ENCODE results near the gene TADA2B. TPM values are rescaled to one million over a fixed set of nuclear protein-coding genes. Genes with fewer than 3 reads are reported as not detected.

The TADA2B gene
- total RNA-seq, 2 experiments from 2014 or later, result 8.2 to 9.9 TPM

GRCh38 chr4:7045961-7046921, 3.1 kb downstream of the TADA2B start:
- H3K4me3 Mint-ChIP-seq, result peak overlapping the region; percentile 87
- intact Hi-C loops (cut with micrococcal nuclease), result no loop called here
- H3K27me3 Mint-ChIP-seq (ENCODE audit: low read depth), result no peaks in the 10 kb centered on the region
- no peak for DNase-seq
- no peaks in the 10 kb centered on the region for H3K9me3 Mint-ChIP-seq
- H3K36me3 Mint-ChIP-seq (ENCODE audit: low read depth), result no peaks in the 10 kb centered on the region
- H3K4me1 Mint-ChIP-seq (ENCODE audit: low read depth), result peaks cover 56% of the 10 kb centered on the region
- CTCF ChIA-PET, result interaction anchor here (0.7 to 8.2 kb wide), 3 partner anchors 9 to 72 kb away, joined by 3 to 155 read pairs (median 3); partner anchors contain the start of gene GRPEL1
- peak overlapping the region; percentile 9 for H3K27ac Mint-ChIP-seq

- peak overlapping the region; percentile 44 for H3K27ac Mint-ChIP-seq
- CTCF ChIA-PET, result interaction anchor here (0.6 to 8.2 kb wide), 2 partner anchors 21 to 130 kb away, joined by 3 to 155 read pairs; partner anchors contain the start of gene GRPEL1
These were observed 3.8 kb downstream of the TADA2B start for GRCh38 chr4:7046971-7047370.

GRCh38 chr4:7048642-7049041, 5.5 kb downstream of the TADA2B start:
- no peak overlapping the region for H3K27ac Mint-ChIP-seq
- no peaks in the 10 kb centered on the region for H3K9me3 Mint-ChIP-seq
- H3K4me3 Mint-ChIP-seq, result no peak overlapping the region
- CTCF ChIA-PET, result interaction anchor here (2.1 kb wide), 1 partner anchor 22 kb away, joined by 9 read pairs; no protein-coding TSS in a partner anchor
- no peaks in the 10 kb centered on the region for H3K36me3 Mint-ChIP-seq (ENCODE audit: low read depth)
- intact Hi-C loops (cut with micrococcal nuclease), result no loop called here
- H3K27me3 Mint-ChIP-seq (ENCODE audit: low read depth), result no peaks in the 10 kb centered on the region
- peaks cover 62% of the 10 kb centered on the region for H3K4me1 Mint-ChIP-seq (ENCODE audit: low read depth)
- DNase-seq, result no peak

More at GRCh38 chr4:7046971-7047370, 3.8 kb downstream of the TADA2B start:
- H3K36me3 Mint-ChIP-seq (ENCODE audit: low read depth), result no peaks in the 10 kb centered on the region
- intact Hi-C loops (cut with micrococcal nuclease), result no loop called here
- no peak overlapping the region for H3K4me3 Mint-ChIP-seq
- peaks cover 54% of the 10 kb centered on the region for H3K4me1 Mint-ChIP-seq (ENCODE audit: low read depth)
- no peak for DNase-seq
- H3K27me3 Mint-ChIP-seq (ENCODE audit: low read depth), result no peaks in the 10 kb centered on the region
- no peaks in the 10 kb centered on the region for H3K9me3 Mint-ChIP-seq

GRCh38 chr4:7049295-7049694, 6.1 kb downstream of the TADA2B start:
- intact Hi-C loops (cut with micrococcal nuclease), result no loop called here
- peaks cover 64% of the 10 kb centered on the region for H3K4me1 Mint-ChIP-seq (ENCODE audit: low read depth)
- H3K27me3 Mint-ChIP-seq (ENCODE audit: low read depth), result no peaks in the 10 kb centered on the region
- H3K27ac Mint-ChIP-seq, result no peak overlapping the region
- CTCF ChIA-PET, result interaction anchor here (1.3 to 2.1 kb wide), 2 partner anchors 14 to 21 kb away, joined by 3 to 9 read pairs; no protein-coding TSS in a partner anchor
- peaks cover 3% of the 10 kb centered on the region for H3K36me3 Mint-ChIP-seq (ENCODE audit: low read depth)
- H3K9me3 Mint-ChIP-seq, result no peaks in the 10 kb centered on the region
- H3K4me3 Mint-ChIP-seq, result no peak overlapping the region
- no peak for DNase-seq

- CTCF ChIA-PET, result interaction anchor here (0.9 to 2.1 kb wide), 3 partner anchors 13 to 21 kb away, joined by 3 to 9 read pairs (median 3); no protein-coding TSS in a partner anchor
- H3K9me3 Mint-ChIP-seq, result no peaks in the 10 kb centered on the region
- H3K27me3 Mint-ChIP-seq (ENCODE audit: low read depth), result no peaks in the 10 kb centered on the region
- H3K36me3 Mint-ChIP-seq (ENCODE audit: low read depth), result peaks cover 6% of the 10 kb centered on the region
- no peak for DNase-seq
- H3K27ac Mint-ChIP-seq, result no peak overlapping the region
- no peak overlapping the region for H3K4me3 Mint-ChIP-seq
- peaks cover 60% of the 10 kb centered on the region for H3K4me1 Mint-ChIP-seq (ENCODE audit: low read depth)
- intact Hi-C loops (cut with micrococcal nuclease), result no loop called here
These were observed 6.6 kb downstream of the TADA2B start for GRCh38 chr4:7049739-7050138.

GRCh38 chr4:7050481-7051143, 7.4 kb downstream of the TADA2B start:
- Mint-ChIP-seq H3K27me3 (ENCODE audit: low read depth) (no peaks in the 10 kb centered on the region), H3K4me3 (no peak overlapping the region), H3K4me1 (ENCODE audit: low read depth) (peaks cover 53% of the 10 kb centered on the region), H3K36me3 (ENCODE audit: low read depth) (peaks cover 6% of the 10 kb centered on the region), H3K9me3 (no peaks in the 10 kb centered on the region), H3K27ac (no peak overlapping the region)
- intact Hi-C loops (cut with micrococcal nuclease), result no loop called here
- DNase-seq, result no peak
- CTCF ChIA-PET, result interaction anchor here (0.7 to 2.1 kb wide), 4 partner anchors 13 to 152 kb away, joined by 3 to 9 read pairs (median 4); no protein-coding TSS in a partner anchor

- H3K27me3 Mint-ChIP-seq (ENCODE audit: low read depth), result no peaks in the 10 kb centered on the region
- CTCF ChIA-PET, result interaction anchor here (0.7 kb wide), 1 partner anchor 153 kb away, joined by 4 read pairs; no protein-coding TSS in a partner anchor
- no peaks in the 10 kb centered on the region for H3K9me3 Mint-ChIP-seq
- H3K4me1 Mint-ChIP-seq (ENCODE audit: low read depth), result peaks cover 48% of the 10 kb centered on the region
- H3K4me3 Mint-ChIP-seq, result no peak overlapping the region
- peaks cover 6% of the 10 kb centered on the region for H3K36me3 Mint-ChIP-seq (ENCODE audit: low read depth)
- intact Hi-C loops (cut with micrococcal nuclease), result no loop called here
- DNase-seq, result no peak
- H3K27ac Mint-ChIP-seq, result no peak overlapping the region
These were observed 7.9 kb downstream of the TADA2B start for GRCh38 chr4:7051144-7051495.

GRCh38 chr4:7051905-7052304, 8.7 kb downstream of the TADA2B start:
- no peak overlapping the region for H3K4me3 Mint-ChIP-seq
- CTCF ChIA-PET, result interaction anchor here (1.0 to 1.5 kb wide), 2 partner anchors 8 to 19 kb away, joined by 4 to 5 read pairs; partner anchors contain the start of gene TADA2B
- intact Hi-C loops (cut with micrococcal nuclease), result no loop called here
- H3K27ac Mint-ChIP-seq, result no peak overlapping the region
- H3K36me3 Mint-ChIP-seq (ENCODE audit: low read depth), result peaks cover 6% of the 10 kb centered on the region
- H3K9me3 Mint-ChIP-seq, result no peaks in the 10 kb centered on the region
- no peak for DNase-seq
- H3K27me3 Mint-ChIP-seq (ENCODE audit: low read depth), result no peaks in the 10 kb centered on the region
- peaks cover 42% of the 10 kb centered on the region for H3K4me1 Mint-ChIP-seq (ENCODE audit: low read depth)

- Mint-ChIP-seq H3K27ac (peak overlapping the region; percentile 19), H3K9me3 (no peaks in the 10 kb centered on the region)
- CTCF ChIA-PET, result interaction anchor here (1.0 to 1.5 kb wide), 3 partner anchors 9 to 18 kb away, joined by 3 to 5 read pairs (median 4); partner anchors contain the start of gene TADA2B
These were observed 9.1 kb downstream of the TADA2B start for GRCh38 chr4:7052313-7052712.

GRCh38 chr4:7052923-7053715, 9.9 kb downstream of the TADA2B start:
- Mint-ChIP-seq H3K4me1 (ENCODE audit: low read depth) (peaks cover 30% of the 10 kb centered on the region), H3K27ac (peak overlapping the region; percentile 19), H3K4me3 (no peak overlapping the region), H3K27me3 (ENCODE audit: low read depth) (no peaks in the 10 kb centered on the region), H3K9me3 (no peaks in the 10 kb centered on the region), H3K36me3 (ENCODE audit: low read depth) (peaks cover 9% of the 10 kb centered on the region)
- DNase-seq, result peak; percentile 42
- CTCF ChIA-PET, result interaction anchor here (1.0 to 1.5 kb wide), 3 partner anchors 10 to 17 kb away, joined by 3 to 5 read pairs (median 4); partner anchors contain the start of gene TADA2B
- intact Hi-C loops (cut with micrococcal nuclease), result no loop called here

More at GRCh38 chr4:7052313-7052712, 9.1 kb downstream of the TADA2B start:
- H3K4me3 Mint-ChIP-seq, result no peak overlapping the region
- intact Hi-C loops (cut with micrococcal nuclease), result no loop called here
- H3K27me3 Mint-ChIP-seq (ENCODE audit: low read depth), result no peaks in the 10 kb centered on the region
- peaks cover 38% of the 10 kb centered on the region for H3K4me1 Mint-ChIP-seq (ENCODE audit: low read depth)
- no peak for DNase-seq
- H3K36me3 Mint-ChIP-seq (ENCODE audit: low read depth), result peaks cover 6% of the 10 kb centered on the region

- H3K27ac Mint-ChIP-seq, result no peak overlapping the region
- H3K9me3 Mint-ChIP-seq, result no peaks in the 10 kb centered on the region
- CTCF ChIA-PET, result interaction anchor here (1.1 kb wide), 1 partner anchor 9 kb away, joined by 3 read pairs; no protein-coding TSS in a partner anchor
- intact Hi-C loops (cut with micrococcal nuclease), result no loop called here
- peaks cover 14% of the 10 kb centered on the region for H3K36me3 Mint-ChIP-seq (ENCODE audit: low read depth)
- H3K4me1 Mint-ChIP-seq (ENCODE audit: low read depth), result peaks cover 35% of the 10 kb centered on the region
- H3K27me3 Mint-ChIP-seq (ENCODE audit: low read depth), result no peaks in the 10 kb centered on the region
- no peak for DNase-seq
- no peak overlapping the region for H3K4me3 Mint-ChIP-seq
These were observed 11.1 kb downstream of the TADA2B start for GRCh38 chr4:7054106-7054880.
